Endothelial cell of umbilical vein (primary cell): ENCODE results near the gene IQGAP2.

Source experiments
- CTCF ChIP-seq, 2 donors: IDR thresholded peaks; 1 replicate in 1 of 2; 2 replicates in 1 of 2; pipeline ENCODE4 v1.5.1; 2011; ENCODE audit warnings: low read length in 2 of 2, mild to moderate bottlenecking in 2 of 2, moderate library complexity in 2 of 2, control low read depth in 1 of 2, inconsistent platforms in 1 of 2, low read depth in 1 of 2; ENCODE audit not compliant: insufficient read depth in 1 of 2; ENCODE audit errors: extremely low read depth in 1 of 2
- EZH2 ChIP-seq: IDR thresholded peaks from 2 replicates; pipeline ENCODE4 v1.6.1; 2012; ENCODE audit warnings: borderline replicate concordance, low read depth, mild to moderate bottlenecking, moderate library complexity, low read length, inconsistent platforms; ENCODE audit not compliant: severe bottlenecking

- TF ChIP-seq CTCF (IDR thresholded peaks at IDR 0.05; ENCODE audit: extremely low read depth in 1 of 2, insufficient read depth in 1 of 2, low read depth in 1 of 2, low read length in 2 of 2), result no peak
- no peak for TF ChIP-seq EZH2
Observed at GRCh38 chr5:76455531-76456133, 52.5 kb downstream of the IQGAP2 start.
